H9 (cell line): ENCODE measurements around the gene NT5DC2. TPM values are rescaled to one million over a fixed set of nuclear protein-coding genes. Genes with fewer than 3 reads are reported as not detected.

Experiments used
- DNase-seq: peaks from one replicate; pipeline ENCODE4 v3.0.0-alpha.2; 2017
- H2AFZ ChIP-seq: one replicate; pipeline ENCODE4 v1.6.1; 2013; ENCODE audit warnings: mild to moderate bottlenecking, low read length, control low read depth, moderate library complexity
- H2AK5ac ChIP-seq: 2 replicates; pipeline ENCODE4 v1.6.1; 2013; ENCODE audit warnings: low read length, control low read depth, mixed read lengths; ENCODE audit not compliant: insufficient read length
- H2BK120ac ChIP-seq: one replicate; pipeline ENCODE4 v1.6.1; 2013; ENCODE audit warnings: low read depth, mild to moderate bottlenecking, low read length, control low read depth, inconsistent platforms; ENCODE audit not compliant: poor library complexity, severe bottlenecking
- H2BK12ac ChIP-seq: 2 replicates; pipeline ENCODE4 v1.6.1; 2013; ENCODE audit warnings: low read length, control low read depth, mixed read lengths, low read depth; ENCODE audit not compliant: insufficient read length
- H2BK15ac ChIP-seq: 2 replicates; pipeline ENCODE4 v1.6.1; 2013; ENCODE audit warnings: low read depth, low read length, control low read depth
- H2BK20ac ChIP-seq: one replicate; pipeline ENCODE4 v1.6.1; 2013; ENCODE audit warnings: low read depth, mild to moderate bottlenecking, low read length, control low read depth, inconsistent platforms; ENCODE audit not compliant: poor library complexity, severe bottlenecking
- H2BK5ac ChIP-seq: 2 replicates; pipeline ENCODE4 v1.6.1; 2013; ENCODE audit warnings: low read length, control low read depth, mixed read lengths; ENCODE audit not compliant: insufficient read length
- H3K14ac ChIP-seq: 2 replicates; pipeline ENCODE4 v1.6.1; 2013; ENCODE audit warnings: low read length, control low read depth; ENCODE audit not compliant: insufficient read depth
- H3K18ac ChIP-seq: 2 replicates; pipeline ENCODE4 v1.6.1; 2013; ENCODE audit warnings: low read depth, mild to moderate bottlenecking, mixed read lengths, low read length, control low read depth; ENCODE audit not compliant: insufficient read length
- H3K23ac ChIP-seq: 2 replicates; pipeline ENCODE4 v1.6.1; 2013; ENCODE audit warnings: low read length, control low read depth, mixed read lengths, low read depth; ENCODE audit not compliant: insufficient read length
- H3K23me2 ChIP-seq: 2 replicates; pipeline ENCODE4 v1.6.1; 2013; ENCODE audit warnings: low read depth, mild to moderate bottlenecking, mixed read lengths, low read length, control low read depth; ENCODE audit not compliant: insufficient read length, poor library complexity, severe bottlenecking
- H3K27ac ChIP-seq: 2 replicates; pipeline ENCODE4 v1.5.1; 2013; ENCODE audit warnings: low read length, control low read depth, mixed read lengths, low read depth; ENCODE audit not compliant: insufficient read length
- H3K27me3 ChIP-seq: 2 replicates; pipeline ENCODE4 v1.6.1; 2013; ENCODE audit warnings: low read length, control low read depth, inconsistent platforms; ENCODE audit not compliant: insufficient read depth
- H3K4ac ChIP-seq: 2 replicates; pipeline ENCODE4 v1.6.1; 2013; ENCODE audit warnings: low read depth, mild to moderate bottlenecking, control low read depth, inconsistent platforms, low read length, moderate library complexity
- H3K4me1 ChIP-seq: 2 replicates; pipeline ENCODE4 v1.6.1; 2013; ENCODE audit warnings: low read length, control low read depth, inconsistent platforms; ENCODE audit not compliant: insufficient read depth
- H3K4me2 ChIP-seq: 2 replicates; pipeline ENCODE4 v1.6.1; 2013; ENCODE audit warnings: low read length, control low read depth, mixed read lengths; ENCODE audit not compliant: insufficient read length, insufficient read depth
- H3K56ac ChIP-seq: 2 replicates; pipeline ENCODE4 v1.6.1; 2013; ENCODE audit warnings: low read depth, mild to moderate bottlenecking, mixed read lengths, low read length, control low read depth; ENCODE audit not compliant: insufficient read length
- H3K79me1 ChIP-seq: 2 replicates; pipeline ENCODE4 v1.6.1; 2013; ENCODE audit warnings: low read depth, mild to moderate bottlenecking, moderate library complexity, low read length, control low read depth, inconsistent platforms; ENCODE audit not compliant: insufficient read depth, poor library complexity, severe bottlenecking
- H3K79me2 ChIP-seq: 2 replicates; pipeline ENCODE4 v1.6.1; 2013; ENCODE audit warnings: low read length, control low read depth, inconsistent platforms; ENCODE audit not compliant: insufficient read depth
- H3K9ac ChIP-seq: 2 replicates; pipeline ENCODE4 v1.6.1; 2013; ENCODE audit warnings: low read length, control low read depth, mixed read lengths; ENCODE audit not compliant: insufficient read length; ENCODE audit errors: extremely low read depth
- H3K9me3 ChIP-seq: one replicate; pipeline ENCODE4 v1.6.1; 2013; ENCODE audit warnings: low read depth, low read length, inconsistent platforms; ENCODE audit not compliant: control insufficient read depth
- H3T11ph ChIP-seq: one replicate; pipeline ENCODE4 v1.6.1; 2013; ENCODE audit warnings: mild to moderate bottlenecking, low read length, control low read depth, inconsistent platforms
- H4K20me1 ChIP-seq: one replicate; pipeline ENCODE4 v1.6.1; 2013; ENCODE audit not compliant: control insufficient read depth, insufficient read length, insufficient read depth
- H4K5ac ChIP-seq: 2 replicates; pipeline ENCODE4 v1.6.1; 2013; ENCODE audit warnings: low read depth, mild to moderate bottlenecking, mixed read lengths, low read length, control low read depth; ENCODE audit not compliant: insufficient read length
- H4K8ac ChIP-seq: replicated peaks from 2 replicates; pipeline ENCODE4 v1.6.1; 2013; ENCODE audit warnings: low read length, control low read depth, mixed read lengths, low read depth; ENCODE audit not compliant: insufficient read length
- H4K91ac ChIP-seq: 2 replicates; pipeline ENCODE4 v1.6.1; 2013; ENCODE audit warnings: low read depth, mild to moderate bottlenecking, moderate library complexity, mixed read lengths, low read length, control low read depth; ENCODE audit not compliant: insufficient read length
- H3K27ac Mint-ChIP-seq, 3 experiments: 2 replicates in 2 of 3; 3 replicates in 1 of 3; pipeline ENCODE4 v1.8.0; 2020 to 2021; ENCODE audit warnings: mixed read lengths in 3 of 3, mild to moderate bottlenecking in 1 of 3, moderate library complexity in 1 of 3
- H3K27me3 Mint-ChIP-seq: 2 replicates; pipeline ENCODE4 v1.8.0; 2021; ENCODE audit warnings: low read depth, mild to moderate bottlenecking, moderate library complexity, mixed read lengths
- H3K36me3 Mint-ChIP-seq, 3 experiments: 2 replicates in 2 of 3; 3 replicates in 1 of 3; pipeline ENCODE4 v1.8.0; 2020 to 2021; ENCODE audit warnings: low read depth in 3 of 3, mixed read lengths in 3 of 3; ENCODE audit not compliant: insufficient read depth in 1 of 3
- H3K4me1 Mint-ChIP-seq, 2 experiments: 2 replicates each; pipeline ENCODE4 v1.8.0; 2020; ENCODE audit warnings: mixed read lengths in 2 of 2
- H3K4me3 Mint-ChIP-seq, 2 experiments: 2 replicates in 1 of 2; 3 replicates in 1 of 2; pipeline ENCODE4 v1.8.0; 2020 to 2021; ENCODE audit warnings: mild to moderate bottlenecking in 2 of 2, mixed read lengths in 2 of 2, moderate library complexity in 1 of 2
- H3K9me3 Mint-ChIP-seq, 2 experiments: 2 replicates in 1 of 2; 3 replicates in 1 of 2; pipeline ENCODE4 v1.8.0; 2020; ENCODE audit warnings: mild to moderate bottlenecking in 2 of 2, mixed read lengths in 2 of 2, moderate library complexity in 1 of 2
- WGBS: extraction: QIAGEN DNeasy Blood & Tissue Kit; methylation state at CpG from one replicate; pipeline ENCODE4 v1.1.7; 2013; ENCODE audit warnings: missing lambda C conversion rate, low lambda C conversion rate, mixed read lengths; ENCODE audit not compliant: insufficient read length; ENCODE audit errors: extremely low coverage; 5-methylcytosine and 5-hydroxymethylcytosine counted together
- total RNA-seq: library from RNA; stranded (reverse); gene quantifications from 2 replicates; pipeline ENCODE4 v1.2.1, GENCODE V29; 2021
- TF ChIP-seq, protein P1 (sequence below): fragments of 200-600 bp; sonication (generic); conservative IDR thresholded peaks from 3 replicates; pipeline ENCODE4 v1.8.0; 2021; ENCODE audit warnings: antibody characterized with exemption, mild to moderate bottlenecking

The NT5DC2 gene
- total RNA-seq, 1 experiment from 2014 or later = 444 TPM

DNA sequence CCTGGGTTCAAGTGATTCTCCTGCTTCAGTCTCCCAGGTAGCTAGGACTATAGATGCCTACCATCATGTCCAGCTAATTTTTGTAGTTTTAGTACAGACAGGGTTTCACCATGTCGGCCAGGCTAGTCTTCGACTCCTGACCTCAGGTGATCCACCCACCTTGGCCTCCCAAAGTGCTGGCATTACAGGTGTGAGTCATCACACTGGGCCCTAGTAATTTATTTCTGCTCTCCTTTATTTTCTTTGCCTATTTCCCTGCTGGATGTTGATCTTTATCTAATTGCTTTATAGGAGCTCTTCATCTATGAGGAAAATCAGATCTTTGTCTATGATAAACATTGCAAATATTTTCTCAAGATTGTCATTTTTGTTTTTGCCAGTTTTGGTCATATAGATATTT lies 34.4 kb upstream of the NT5DC2 start:
- no peak overlapping the region for H3K4ac ChIP-seq
- H3K4me1 ChIP-seq = no peaks in the 10 kb centered on the region
- Mint-ChIP-seq H3K27me3 (no peaks in the 10 kb centered on the region), H3K4me3 (no peak overlapping the region), H3K36me3 (peaks cover 6 to 30% (median 24%) of the 10 kb centered on the region in 3 experiments), H3K4me1 (no peaks in the 10 kb centered on the region), H3K27ac (peak overlapping the region in 1 of 3 experiments; percentile 61; a peak in 1 of 7 replicates), H3K9me3 (no peaks in the 10 kb centered on the region; a peak in 1 of 5 replicates)
- no peak overlapping the region for H3K18ac ChIP-seq
- no CpG with 5 or more reads among the region's 2 CpGs for WGBS
- H2BK5ac ChIP-seq = no peak overlapping the region
- H3K23ac ChIP-seq = no peak overlapping the region
- H2AFZ ChIP-seq = no peak overlapping the region
- no peaks in the 10 kb centered on the region for H3K27me3 ChIP-seq
- H4K91ac ChIP-seq = no peak overlapping the region
- H2BK120ac ChIP-seq = no peak overlapping the region
- no peak overlapping the region for H2BK12ac ChIP-seq
- no peak overlapping the region for H2AK5ac ChIP-seq
- no peak for DNase-seq
- no peak overlapping the region for H3K9ac ChIP-seq
- no peak overlapping the region for H2BK15ac ChIP-seq
- H3K14ac ChIP-seq = no peak overlapping the region
- no peak overlapping the region for H4K5ac ChIP-seq
- H4K20me1 ChIP-seq = no peaks in the 10 kb centered on the region
- H3K79me1 ChIP-seq = no peaks in the 10 kb centered on the region
- no peak overlapping the region for H3K56ac ChIP-seq
- H2BK20ac ChIP-seq = no peak overlapping the region
- H3K4me2 ChIP-seq = no peak overlapping the region
- H3K79me2 ChIP-seq = no peaks in the 10 kb centered on the region
- H3K23me2 ChIP-seq = no peaks in the 10 kb centered on the region
- no peak overlapping the region for H3T11ph ChIP-seq
- H4K8ac ChIP-seq = no peak overlapping the region
- no peaks in the 10 kb centered on the region for H3K9me3 ChIP-seq
- TF ChIP-seq, protein P1, sequence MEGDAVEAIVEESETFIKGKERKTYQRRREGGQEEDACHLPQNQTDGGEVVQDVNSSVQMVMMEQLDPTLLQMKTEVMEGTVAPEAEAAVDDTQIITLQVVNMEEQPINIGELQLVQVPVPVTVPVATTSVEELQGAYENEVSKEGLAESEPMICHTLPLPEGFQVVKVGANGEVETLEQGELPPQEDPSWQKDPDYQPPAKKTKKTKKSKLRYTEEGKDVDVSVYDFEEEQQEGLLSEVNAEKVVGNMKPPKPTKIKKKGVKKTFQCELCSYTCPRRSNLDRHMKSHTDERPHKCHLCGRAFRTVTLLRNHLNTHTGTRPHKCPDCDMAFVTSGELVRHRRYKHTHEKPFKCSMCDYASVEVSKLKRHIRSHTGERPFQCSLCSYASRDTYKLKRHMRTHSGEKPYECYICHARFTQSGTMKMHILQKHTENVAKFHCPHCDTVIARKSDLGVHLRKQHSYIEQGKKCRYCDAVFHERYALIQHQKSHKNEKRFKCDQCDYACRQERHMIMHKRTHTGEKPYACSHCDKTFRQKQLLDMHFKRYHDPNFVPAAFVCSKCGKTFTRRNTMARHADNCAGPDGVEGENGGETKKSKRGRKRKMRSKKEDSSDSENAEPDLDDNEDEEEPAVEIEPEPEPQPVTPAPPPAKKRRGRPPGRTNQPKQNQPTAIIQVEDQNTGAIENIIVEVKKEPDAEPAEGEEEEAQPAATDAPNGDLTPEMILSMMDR = no peak
- H3K27ac ChIP-seq = no peak overlapping the region
